Lower leg skin (tissue), 3 donors: ENCODE measurements around the gene LRP5.

Experiments
- CTCF ChIP-seq, 3 donors: fragments of 450-650 bp; IDR thresholded peaks; one replicate each; pipeline ENCODE4 v1.5.1; 2016; ENCODE audit warnings: antibody characterized with exemption in 3 of 3, mild to moderate bottlenecking in 3 of 3, moderate library complexity in 2 of 3
- POLR2A ChIP-seq, 2 donors: fragments of 450-650 bp; IDR thresholded peaks; one replicate each; pipeline ENCODE4 v1.6.1; 2016 to 2017; ENCODE audit warnings: antibody characterized with exemption in 2 of 2, mild to moderate bottlenecking in 1 of 2, moderate library complexity in 1 of 2

DNA sequence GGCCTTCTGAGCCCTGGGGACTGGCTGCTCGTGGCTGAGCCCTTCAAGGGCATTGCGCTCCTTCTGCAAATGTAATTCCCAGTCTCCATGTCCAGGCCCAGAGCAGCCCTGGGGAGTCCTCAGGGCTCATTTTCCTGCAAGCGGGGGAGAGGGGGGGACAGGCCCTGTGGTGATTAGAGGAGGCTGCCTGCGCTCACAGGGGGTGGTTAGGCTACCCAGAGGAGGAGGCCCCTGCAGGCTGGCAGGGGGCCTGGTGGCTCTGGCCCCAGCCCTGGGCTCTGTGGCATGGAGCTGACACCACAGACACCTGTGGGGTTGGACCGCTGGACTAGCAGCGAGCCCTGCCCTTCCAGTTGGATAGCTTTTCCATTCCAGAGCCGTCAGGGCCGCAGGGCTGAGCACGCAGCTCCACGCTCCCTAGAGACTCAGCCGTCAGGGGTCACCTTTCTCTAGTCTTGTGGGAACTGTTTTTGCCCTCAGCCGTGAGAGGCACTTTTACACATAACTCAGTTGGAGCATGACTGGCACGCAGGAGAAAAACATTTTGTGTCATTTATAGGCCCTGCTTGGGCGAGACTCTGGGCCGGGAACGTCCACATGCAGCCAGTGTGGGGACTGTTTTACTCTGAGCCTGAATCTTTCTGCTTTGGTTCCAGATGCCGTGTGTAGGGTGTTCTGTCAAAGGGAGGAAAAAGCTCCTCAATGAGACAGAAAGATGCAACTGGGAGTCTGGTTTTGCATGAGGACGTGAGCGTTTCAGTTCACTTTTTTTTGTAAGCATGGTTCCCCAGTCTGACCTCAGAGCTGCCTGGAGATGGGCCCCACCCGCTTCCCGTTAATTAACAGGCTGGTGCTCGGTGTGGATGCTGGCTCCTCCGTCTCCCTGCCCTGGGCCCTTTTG is 58.1 kb downstream of the LRP5 start:
- TF ChIP-seq CTCF (IDR thresholded peaks at IDR 0.05) (no peak), POLR2A (IDR thresholded peaks at IDR 0.05) (no peak)
